ENCODE results near the gene PDE7B.

Gene PDE7B

DNA sequence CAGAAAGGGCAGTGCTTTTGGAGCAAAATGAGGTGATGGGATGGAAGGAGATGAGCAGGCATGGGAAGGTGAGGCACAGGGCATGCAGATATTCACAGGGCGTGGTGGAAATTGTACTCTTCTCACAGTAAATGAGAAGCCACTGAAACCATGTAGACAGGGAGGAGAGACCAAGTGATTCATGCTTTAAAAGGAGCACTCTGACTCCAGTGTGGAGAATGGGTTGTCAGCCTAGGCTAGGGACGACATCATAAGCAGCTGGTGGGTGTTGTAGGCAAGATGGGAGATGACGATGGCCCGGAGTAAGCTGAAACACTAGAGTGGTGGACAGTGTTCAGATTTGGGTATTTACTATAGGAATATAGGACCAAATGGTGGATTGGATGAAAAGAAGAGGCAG is 18.4 kb downstream of the PDE7B start:
- WGBS, 2 experiments (ENCODE audit: insufficient coverage in 2 of 2): 93% methylated on average over 4 of the region's 4 CpGs
- H3K9me3 ChIP-seq (ENCODE audit: control insufficient read depth, low read length): no peaks in the 10 kb centered on the region
- H3K36me3 ChIP-seq (ENCODE audit: control insufficient read depth, insufficient read depth, low read length): no peaks in the 10 kb centered on the region
- H3K4me3 ChIP-seq (ENCODE audit: extremely low read depth, insufficient read depth, low read length, poor library complexity, severe bottlenecking): no peak overlapping the region
- H3K27ac ChIP-seq (ENCODE audit: low read depth, low read length, severe bottlenecking): no peak overlapping the region
- H3K4me1 ChIP-seq (ENCODE audit: control insufficient read depth, insufficient read depth, low read length, poor library complexity, severe bottlenecking): peaks cover 12% of the 10 kb centered on the region

DNA sequence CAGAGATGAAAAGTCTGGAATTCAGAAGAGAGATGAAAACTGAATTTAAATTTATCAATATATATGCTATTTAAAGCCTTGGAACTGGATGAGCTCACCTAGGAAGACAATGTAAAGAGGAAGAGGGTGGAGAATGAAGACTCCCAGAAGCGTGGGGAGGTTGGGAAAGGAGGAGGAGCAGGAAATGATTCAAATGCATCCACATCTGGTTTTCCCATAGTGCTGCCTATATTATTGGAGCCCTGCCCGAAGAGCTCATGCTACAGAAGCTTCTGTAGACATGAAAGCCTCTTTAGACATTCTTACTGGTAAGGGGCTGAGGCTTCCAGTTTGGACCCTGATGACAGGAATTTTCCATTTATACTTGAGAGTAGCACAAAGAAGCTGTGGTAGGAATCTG is 19.2 kb downstream of the PDE7B start:
- Histone ChIP-seq H3K36me3 (ENCODE audit: control insufficient read depth, insufficient read depth, low read length) (no peaks in the 10 kb centered on the region), H3K27ac (ENCODE audit: low read depth, low read length, severe bottlenecking) (peak overlapping the region; percentile 73), H3K4me3 (ENCODE audit: extremely low read depth, insufficient read depth, low read length, poor library complexity, severe bottlenecking) (no peak overlapping the region), H3K4me1 (ENCODE audit: control insufficient read depth, insufficient read depth, low read length, poor library complexity, severe bottlenecking) (peaks cover 12% of the 10 kb centered on the region), H3K9me3 (ENCODE audit: control insufficient read depth, low read length) (no peaks in the 10 kb centered on the region)
- 81 to 92% methylated on average over 2 of the region's 2 CpGs for WGBS, 2 experiments (ENCODE audit: insufficient coverage in 2 of 2)

DNA sequence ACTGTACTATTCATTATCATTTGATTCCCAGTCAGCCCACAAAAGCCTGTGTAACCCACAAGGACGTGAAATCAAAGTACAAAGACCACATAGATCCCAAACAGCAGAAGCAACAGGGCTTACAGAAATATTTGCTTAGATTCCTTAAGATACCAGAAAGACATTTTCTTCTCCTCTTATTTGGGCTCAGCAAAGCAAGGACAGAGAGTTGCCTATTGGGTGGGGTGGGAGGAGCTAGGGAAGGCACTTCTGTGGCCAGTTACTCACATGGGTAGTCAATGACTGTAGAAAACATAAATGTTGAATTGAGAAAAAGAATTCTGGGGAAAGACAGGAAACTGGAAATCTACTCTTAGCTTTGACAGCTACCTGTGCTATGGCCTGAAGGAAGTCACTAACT is 19.8 kb downstream of the PDE7B start:
- WGBS, 2 experiments (ENCODE audit: insufficient coverage in 2 of 2): no CpG with 5 or more reads among the region's 1 CpG
- Histone ChIP-seq H3K4me1 (ENCODE audit: control insufficient read depth, insufficient read depth, low read length, poor library complexity, severe bottlenecking) (peaks cover 12% of the 10 kb centered on the region), H3K36me3 (ENCODE audit: control insufficient read depth, insufficient read depth, low read length) (no peaks in the 10 kb centered on the region), H3K4me3 (ENCODE audit: extremely low read depth, insufficient read depth, low read length, poor library complexity, severe bottlenecking) (no peak overlapping the region), H3K9me3 (ENCODE audit: control insufficient read depth, low read length) (no peaks in the 10 kb centered on the region), H3K27ac (ENCODE audit: low read depth, low read length, severe bottlenecking) (peak overlapping the region; percentile 73)

DNA sequence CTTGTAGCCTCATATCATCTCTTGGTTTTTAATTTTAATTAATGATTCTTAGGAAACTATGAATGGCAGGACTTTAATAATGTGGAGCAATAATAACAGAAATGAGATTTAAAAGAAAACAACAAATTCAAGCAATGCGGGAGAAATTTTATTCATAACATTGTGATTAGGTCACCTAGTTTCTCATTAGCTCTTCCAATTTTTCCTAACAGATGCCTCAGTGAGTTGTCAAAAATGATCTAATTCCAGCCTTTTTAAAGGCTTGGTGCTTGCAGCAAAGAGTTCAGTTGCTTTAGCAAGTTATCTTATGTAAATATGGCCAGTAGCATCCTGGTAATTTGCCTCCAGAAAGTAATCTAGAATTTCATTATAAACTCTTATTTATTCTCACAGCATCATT is 20.4 kb downstream of the PDE7B start:
- Histone ChIP-seq H3K36me3 (ENCODE audit: control insufficient read depth, insufficient read depth, low read length) (no peaks in the 10 kb centered on the region), H3K4me3 (ENCODE audit: extremely low read depth, insufficient read depth, low read length, poor library complexity, severe bottlenecking) (no peak overlapping the region), H3K9me3 (ENCODE audit: control insufficient read depth, low read length) (no peaks in the 10 kb centered on the region), H3K4me1 (ENCODE audit: control insufficient read depth, insufficient read depth, low read length, poor library complexity, severe bottlenecking) (peaks cover 12% of the 10 kb centered on the region), H3K27ac (ENCODE audit: low read depth, low read length, severe bottlenecking) (peak overlapping the region; percentile 73)
- 100% methylated on average over 1 of the region's 1 CpG; no CpG with 5 or more reads in 1 of the 2 experiments for WGBS, 2 experiments (ENCODE audit: insufficient coverage in 2 of 2)

DNA sequence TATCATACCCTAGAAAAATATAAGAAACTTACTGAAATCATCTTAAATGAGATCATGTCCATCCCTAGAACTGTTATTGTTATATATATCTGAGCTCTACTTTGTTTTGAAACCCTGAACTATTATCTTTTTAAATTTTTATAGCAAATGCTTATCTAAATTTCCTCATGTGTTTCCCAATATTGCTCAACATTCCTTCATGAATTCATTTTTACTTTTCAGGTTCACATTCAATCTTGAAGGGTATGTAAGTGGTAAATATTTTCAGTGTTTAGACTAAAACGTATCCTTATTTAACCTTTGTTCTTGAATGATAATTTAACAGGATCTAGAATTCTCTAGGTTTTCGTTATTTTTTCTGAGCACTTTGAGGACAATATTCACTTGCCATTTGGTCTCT is 23.9 kb downstream of the PDE7B start:
- no peaks in the 10 kb centered on the region for H3K9me3 ChIP-seq (ENCODE audit: control insufficient read depth, low read length)
- WGBS, 2 experiments (ENCODE audit: insufficient coverage in 2 of 2): no CpG with 5 or more reads among the region's 2 CpGs
- no peak overlapping the region for H3K4me3 ChIP-seq (ENCODE audit: extremely low read depth, insufficient read depth, low read length, poor library complexity, severe bottlenecking)
- no peaks in the 10 kb centered on the region for H3K36me3 ChIP-seq (ENCODE audit: control insufficient read depth, insufficient read depth, low read length)
- peaks cover 11% of the 10 kb centered on the region for H3K4me1 ChIP-seq (ENCODE audit: control insufficient read depth, insufficient read depth, low read length, poor library complexity, severe bottlenecking)
- H3K27ac ChIP-seq (ENCODE audit: low read depth, low read length, severe bottlenecking): no peak overlapping the region

DNA sequence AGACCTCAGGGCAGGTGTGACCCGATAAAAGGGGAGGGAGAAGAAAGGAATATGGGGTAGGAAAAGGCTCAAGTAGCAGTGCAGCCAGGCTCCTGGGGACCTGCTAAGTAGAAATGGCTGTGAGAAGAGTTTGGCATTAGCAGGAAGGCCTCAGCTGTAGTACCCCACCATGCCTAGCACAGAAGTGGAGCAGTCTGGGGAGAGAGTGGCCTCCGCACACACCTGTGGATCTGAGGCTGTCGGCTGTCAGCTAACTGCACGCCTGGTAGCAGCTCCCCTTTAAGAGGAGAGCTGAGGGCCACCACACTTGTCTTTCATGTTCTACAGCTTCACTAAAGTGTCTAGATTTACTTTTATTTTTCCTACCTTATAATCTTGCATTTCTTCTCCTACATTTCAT is 24.6 kb downstream of the PDE7B start:
- 92 to 95% methylated on average over 4 of the region's 4 CpGs for WGBS, 2 experiments (ENCODE audit: insufficient coverage in 2 of 2)
- Histone ChIP-seq H3K9me3 (ENCODE audit: control insufficient read depth, low read length) (no peaks in the 10 kb centered on the region), H3K27ac (ENCODE audit: low read depth, low read length, severe bottlenecking) (no peak overlapping the region), H3K4me3 (ENCODE audit: extremely low read depth, insufficient read depth, low read length, poor library complexity, severe bottlenecking) (no peak overlapping the region), H3K36me3 (ENCODE audit: control insufficient read depth, insufficient read depth, low read length) (no peaks in the 10 kb centered on the region), H3K4me1 (ENCODE audit: control insufficient read depth, insufficient read depth, low read length, poor library complexity, severe bottlenecking) (peaks cover 5% of the 10 kb centered on the region)

DNA sequence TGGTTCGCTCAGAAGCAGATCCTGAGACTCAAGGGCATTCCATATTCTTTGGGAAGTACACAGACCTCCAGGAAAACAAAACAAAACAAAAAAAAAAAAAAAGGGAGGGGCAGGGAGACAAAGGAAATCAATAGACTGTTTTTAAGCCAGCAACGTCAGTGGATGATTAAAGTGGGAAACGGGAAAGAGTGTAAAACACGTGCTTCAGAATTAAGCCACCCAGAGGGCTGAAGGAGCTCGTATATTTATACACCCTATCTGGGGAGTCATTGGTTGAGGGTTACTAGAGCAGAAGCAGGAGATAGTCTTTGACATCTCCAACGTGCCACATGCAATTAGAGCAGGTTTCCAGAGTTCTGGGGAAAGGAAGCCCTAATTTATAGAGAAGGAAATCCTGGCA is 26.2 kb downstream of the PDE7B start:
- Histone ChIP-seq H3K27ac (ENCODE audit: low read depth, low read length, severe bottlenecking) (no peak overlapping the region), H3K36me3 (ENCODE audit: control insufficient read depth, insufficient read depth, low read length) (no peaks in the 10 kb centered on the region), H3K9me3 (ENCODE audit: control insufficient read depth, low read length) (no peaks in the 10 kb centered on the region), H3K4me1 (ENCODE audit: control insufficient read depth, insufficient read depth, low read length, poor library complexity, severe bottlenecking) (no peaks in the 10 kb centered on the region), H3K4me3 (ENCODE audit: extremely low read depth, insufficient read depth, low read length, poor library complexity, severe bottlenecking) (no peak overlapping the region)
- WGBS, 2 experiments (ENCODE audit: insufficient coverage in 2 of 2): 83 to 84% methylated on average over 3 to 4 of the region's 6 CpGs

DNA sequence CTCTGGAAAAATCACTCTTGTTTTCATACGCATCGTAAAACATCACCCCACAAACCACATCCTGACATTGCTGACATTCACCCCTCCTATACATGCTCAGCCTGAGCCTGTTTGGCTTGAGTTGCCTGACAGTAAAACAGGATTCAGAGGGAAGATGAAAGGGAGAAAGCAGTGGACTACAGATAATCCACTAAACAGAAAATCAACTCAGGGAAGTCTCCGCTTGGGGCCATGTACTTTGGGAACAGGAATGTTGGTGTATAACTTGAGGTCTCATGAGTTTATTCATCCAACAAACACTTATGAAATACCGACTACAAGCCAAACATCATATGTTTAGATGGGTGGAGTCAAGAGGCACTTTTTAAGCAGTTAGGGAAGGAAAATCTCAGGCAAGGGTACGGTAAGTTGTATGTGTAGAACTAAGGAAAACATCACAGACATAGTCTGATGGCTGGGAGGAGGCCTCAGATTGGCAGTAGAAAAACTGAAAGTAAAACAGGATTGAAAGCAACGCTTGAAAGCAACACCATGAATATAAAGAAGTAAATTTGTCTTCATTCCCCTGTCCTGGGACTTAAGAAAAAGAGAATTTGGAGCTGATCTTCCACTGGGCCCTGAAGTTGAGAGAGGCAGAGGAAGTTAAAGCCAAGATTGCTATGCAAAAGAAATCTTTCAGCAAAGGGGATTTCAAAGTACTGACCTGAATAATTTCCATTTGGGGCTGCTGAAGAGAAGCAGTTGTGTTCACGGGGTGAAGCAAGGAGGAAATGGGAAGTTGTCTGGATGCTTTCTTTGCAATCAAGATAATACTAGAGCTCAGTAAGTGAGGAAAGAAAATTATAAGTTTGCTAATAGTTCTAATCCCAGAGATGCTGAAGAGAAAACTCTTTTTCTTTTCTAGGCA is 28.8 kb downstream of the PDE7B start:
- WGBS, 2 experiments (ENCODE audit: insufficient coverage in 2 of 2): 100% methylated on average over 2 to 3 of the region's 7 CpGs
- no peaks in the 10 kb centered on the region for H3K36me3 ChIP-seq (ENCODE audit: control insufficient read depth, insufficient read depth, low read length)
- no peaks in the 10 kb centered on the region for H3K9me3 ChIP-seq (ENCODE audit: control insufficient read depth, low read length)
- H3K4me1 ChIP-seq (ENCODE audit: control insufficient read depth, insufficient read depth, low read length, poor library complexity, severe bottlenecking): no peaks in the 10 kb centered on the region
- no peak overlapping the region for H3K4me3 ChIP-seq (ENCODE audit: extremely low read depth, insufficient read depth, low read length, poor library complexity, severe bottlenecking)
- H3K27ac ChIP-seq (ENCODE audit: low read depth, low read length, severe bottlenecking): no peak overlapping the region

DNA sequence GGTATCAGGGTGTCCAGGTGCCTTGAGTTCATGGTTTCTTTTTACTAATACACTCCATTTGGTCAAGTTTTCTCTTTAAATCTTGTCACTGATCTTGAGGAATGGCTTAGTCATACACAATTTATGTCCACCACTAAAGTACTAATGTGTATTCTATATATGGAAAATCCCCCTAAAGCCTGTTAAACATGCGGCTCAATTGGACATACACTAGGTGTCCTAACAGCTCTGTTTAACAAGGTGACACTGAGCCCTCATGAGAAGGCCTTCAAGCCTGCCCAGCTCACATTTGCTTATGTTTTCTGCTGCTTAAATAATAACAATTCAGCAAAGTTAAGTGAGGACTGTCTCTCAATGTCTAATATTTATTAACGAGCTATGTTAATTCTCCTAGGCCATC is 31.5 kb downstream of the PDE7B start:
- no peaks in the 10 kb centered on the region for H3K4me1 ChIP-seq (ENCODE audit: control insufficient read depth, insufficient read depth, low read length, poor library complexity, severe bottlenecking)
- no peak overlapping the region for H3K27ac ChIP-seq (ENCODE audit: low read depth, low read length, severe bottlenecking)
- H3K9me3 ChIP-seq (ENCODE audit: control insufficient read depth, low read length): no peaks in the 10 kb centered on the region
- no CpG with 5 or more reads among the region's 2 CpGs for WGBS, 2 experiments (ENCODE audit: insufficient coverage in 2 of 2)
- no peak overlapping the region for H3K4me3 ChIP-seq (ENCODE audit: extremely low read depth, insufficient read depth, low read length, poor library complexity, severe bottlenecking)
- H3K36me3 ChIP-seq (ENCODE audit: control insufficient read depth, insufficient read depth, low read length): no peaks in the 10 kb centered on the region

DNA sequence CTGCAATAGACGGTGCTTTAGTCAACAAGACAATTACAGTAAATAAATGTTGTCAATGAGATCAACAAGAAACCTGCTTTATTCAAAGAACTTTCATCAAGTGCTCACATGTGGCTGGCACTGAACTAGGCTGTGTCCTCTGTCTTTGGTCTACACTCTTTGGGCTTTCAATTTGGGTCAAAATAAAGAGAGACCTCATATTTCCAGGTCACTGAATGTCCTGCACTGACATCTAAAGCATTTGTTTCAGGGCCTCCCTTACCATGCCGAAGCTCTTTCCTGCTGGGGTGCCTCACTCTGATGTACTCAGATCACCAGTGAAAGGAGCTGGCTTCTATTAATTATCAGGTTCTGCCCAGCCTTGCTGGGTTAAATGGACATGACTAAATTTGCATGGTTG is 32.0 kb downstream of the PDE7B start:
- WGBS, 2 experiments (ENCODE audit: insufficient coverage in 2 of 2): 88 to 89% methylated on average over 1 of the region's 2 CpGs
- Histone ChIP-seq H3K9me3 (ENCODE audit: control insufficient read depth, low read length) (no peaks in the 10 kb centered on the region), H3K4me1 (ENCODE audit: control insufficient read depth, insufficient read depth, low read length, poor library complexity, severe bottlenecking) (no peaks in the 10 kb centered on the region), H3K36me3 (ENCODE audit: control insufficient read depth, insufficient read depth, low read length) (no peaks in the 10 kb centered on the region), H3K27ac (ENCODE audit: low read depth, low read length, severe bottlenecking) (no peak overlapping the region), H3K4me3 (ENCODE audit: extremely low read depth, insufficient read depth, low read length, poor library complexity, severe bottlenecking) (no peak overlapping the region)

DNA sequence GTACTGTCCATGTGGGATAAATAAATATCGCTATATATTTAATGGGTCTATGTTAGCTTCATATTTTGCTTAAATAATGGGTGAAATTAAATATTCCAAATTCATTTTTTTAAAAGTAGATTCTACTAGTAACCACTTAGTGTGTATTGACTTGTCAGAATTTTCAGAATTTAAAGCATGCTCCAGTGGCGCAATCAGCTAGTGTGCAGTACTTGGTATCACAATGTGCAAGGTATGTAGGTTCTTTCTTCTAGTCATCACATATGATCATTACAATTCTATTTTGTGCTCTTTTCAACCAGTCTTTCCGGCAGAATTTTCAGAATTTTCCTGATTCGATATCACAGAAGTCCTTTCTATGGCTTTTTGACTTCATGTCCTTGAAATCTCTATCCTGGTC is 32.6 kb downstream of the PDE7B start:
- H3K27ac ChIP-seq (ENCODE audit: low read depth, low read length, severe bottlenecking): no peak overlapping the region
- no peaks in the 10 kb centered on the region for H3K9me3 ChIP-seq (ENCODE audit: control insufficient read depth, low read length)
- H3K4me1 ChIP-seq (ENCODE audit: control insufficient read depth, insufficient read depth, low read length, poor library complexity, severe bottlenecking): no peaks in the 10 kb centered on the region
- 88 to 96% methylated on average over 2 to 3 of the region's 4 CpGs for WGBS, 2 experiments (ENCODE audit: insufficient coverage in 2 of 2)
- no peaks in the 10 kb centered on the region for H3K36me3 ChIP-seq (ENCODE audit: control insufficient read depth, insufficient read depth, low read length)
- no peak overlapping the region for H3K4me3 ChIP-seq (ENCODE audit: extremely low read depth, insufficient read depth, low read length, poor library complexity, severe bottlenecking)

Data from mesodermal cell (in vitro differentiated cells).